ENCODE results near the gene RBM15.

DNA sequence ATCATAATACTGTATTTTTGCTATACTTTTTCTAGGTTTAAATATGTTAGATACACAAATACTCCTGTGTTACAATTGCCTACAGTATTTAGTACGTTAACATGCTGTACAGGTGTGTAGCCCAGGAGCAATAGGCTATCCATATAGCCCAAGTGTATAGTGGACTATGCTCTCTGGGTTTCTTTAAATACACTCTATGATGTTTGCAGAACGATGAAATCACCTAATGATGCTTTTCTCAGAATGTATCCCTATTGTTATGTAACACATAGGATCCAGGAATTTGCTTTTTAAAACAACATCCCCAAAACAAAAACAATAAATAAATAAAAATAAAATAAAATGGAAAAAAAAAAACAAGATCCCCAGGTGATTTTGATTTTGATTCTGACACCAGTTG, 18.1 kb upstream of the RBM15 start:
- TF ChIP-seq POLR2A (IDR thresholded peaks at IDR 0.05) = no peak
- TF ChIP-seq, protein P1, sequence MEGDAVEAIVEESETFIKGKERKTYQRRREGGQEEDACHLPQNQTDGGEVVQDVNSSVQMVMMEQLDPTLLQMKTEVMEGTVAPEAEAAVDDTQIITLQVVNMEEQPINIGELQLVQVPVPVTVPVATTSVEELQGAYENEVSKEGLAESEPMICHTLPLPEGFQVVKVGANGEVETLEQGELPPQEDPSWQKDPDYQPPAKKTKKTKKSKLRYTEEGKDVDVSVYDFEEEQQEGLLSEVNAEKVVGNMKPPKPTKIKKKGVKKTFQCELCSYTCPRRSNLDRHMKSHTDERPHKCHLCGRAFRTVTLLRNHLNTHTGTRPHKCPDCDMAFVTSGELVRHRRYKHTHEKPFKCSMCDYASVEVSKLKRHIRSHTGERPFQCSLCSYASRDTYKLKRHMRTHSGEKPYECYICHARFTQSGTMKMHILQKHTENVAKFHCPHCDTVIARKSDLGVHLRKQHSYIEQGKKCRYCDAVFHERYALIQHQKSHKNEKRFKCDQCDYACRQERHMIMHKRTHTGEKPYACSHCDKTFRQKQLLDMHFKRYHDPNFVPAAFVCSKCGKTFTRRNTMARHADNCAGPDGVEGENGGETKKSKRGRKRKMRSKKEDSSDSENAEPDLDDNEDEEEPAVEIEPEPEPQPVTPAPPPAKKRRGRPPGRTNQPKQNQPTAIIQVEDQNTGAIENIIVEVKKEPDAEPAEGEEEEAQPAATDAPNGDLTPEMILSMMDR (IDR thresholded peaks at IDR 0.05) = no peak

Data from vagina (tissue), 2 donors.